ENCODE data around the gene SHISA8.

- TF ChIP-seq YY1 (IDR thresholded peaks at IDR 0.05; ENCODE audit: insufficient read depth, insufficient read length) = no peak
- TF ChIP-seq SUZ12 (IDR thresholded peaks at IDR 0.05; ENCODE audit: extremely low read depth, insufficient read depth, insufficient read length) = no peak
- no peak for TF ChIP-seq ZNF274 (IDR thresholded peaks at IDR 0.05; ENCODE audit: low read depth, low read length)
Measured at GRCh38 chr22:41951898-41952474, 37.1 kb upstream of the SHISA8 start, which contains the start of gene SMIM45.
